Neural progenitor cell (in vitro differentiated cells): ENCODE results near the gene OR52E1. TPM values are rescaled to one million over a fixed set of nuclear protein-coding genes. Genes with fewer than 3 reads are reported as not detected.

Source experiments
- DNase-seq: peaks from one replicate; pipeline ENCODE4 v3.0.0-alpha.2; 2016; ENCODE audit warnings: low spot score
- H2AFZ ChIP-seq: fragments of 200-600 bp; sonication (generic); replicated peaks from 2 replicates; pipeline ENCODE4 v1.6.1; 2016; ENCODE audit warnings: antibody characterized with exemption
- H3F3A ChIP-seq: fragments of 200-600 bp; sonication (generic); 2 replicates; pipeline ENCODE4 v1.6.1; 2016; ENCODE audit warnings: antibody characterized with exemption, low read depth
- H3K27ac ChIP-seq: fragments of 200-600 bp; sonication (generic); 2 replicates; pipeline ENCODE4 v1.5.1; 2016; ENCODE audit warnings: mild to moderate bottlenecking
- H3K27me3 ChIP-seq: fragments of 200-600 bp; sonication (generic); 2 replicates; pipeline ENCODE4 v1.6.1; 2016; ENCODE audit warnings: mild to moderate bottlenecking, moderate library complexity
- H3K36me3 ChIP-seq: fragments of 200-600 bp; sonication (generic); 2 replicates; pipeline ENCODE4 v1.5.1; 2016
- H3K4me1 ChIP-seq: fragments of 200-600 bp; sonication (generic); 2 replicates; pipeline ENCODE4 v1.6.1; 2016; ENCODE audit warnings: mixed run types
- H3K4me2 ChIP-seq: fragments of 200-600 bp; sonication (generic); 2 replicates; pipeline ENCODE4 v1.6.1; 2016
- H3K4me3 ChIP-seq: fragments of 200-600 bp; sonication (generic); 2 replicates; pipeline ENCODE4 v1.5.1; 2016
- H3K79me2 ChIP-seq: fragments of 200-600 bp; sonication (generic); 2 replicates; pipeline ENCODE4 v1.6.1; 2016; ENCODE audit warnings: low read depth
- H3K9ac ChIP-seq: fragments of 200-600 bp; sonication (generic); 2 replicates; pipeline ENCODE4 v1.6.1; 2016
- H3K9me3 ChIP-seq: fragments of 200-600 bp; sonication (generic); 2 replicates; pipeline ENCODE4 v1.5.1; 2016; ENCODE audit warnings: low read depth
- H4K20me1 ChIP-seq: fragments of 200-600 bp; sonication (generic); 2 replicates; pipeline ENCODE4 v1.6.1; 2016; ENCODE audit warnings: low read depth
- H3K27ac Mint-ChIP-seq: 3 replicates; pipeline ENCODE4 v1.8.0; 2021; ENCODE audit warnings: mixed read lengths
- H3K27me3 Mint-ChIP-seq: 2 replicates; pipeline ENCODE4 v1.8.0; 2022; ENCODE audit warnings: low read depth, mild to moderate bottlenecking, inconsistent platforms, moderate library complexity, mixed read lengths; ENCODE audit not compliant: insufficient read depth
- H3K36me3 Mint-ChIP-seq: 3 replicates; pipeline ENCODE4 v1.8.0; 2021; ENCODE audit warnings: mixed read lengths
- H3K4me1 Mint-ChIP-seq: 3 replicates; pipeline ENCODE4 v1.8.0; 2021; ENCODE audit warnings: mixed read lengths
- H3K4me3 Mint-ChIP-seq: 3 replicates; pipeline ENCODE4 v1.8.0; 2021; ENCODE audit warnings: mild to moderate bottlenecking, moderate library complexity, mixed read lengths
- H3K9me3 Mint-ChIP-seq: 3 replicates; pipeline ENCODE4 v1.8.0; 2020; ENCODE audit warnings: mixed read lengths
- CTCF ChIP-seq: fragments of 200-600 bp; sonication (generic); IDR thresholded peaks from 2 replicates; pipeline ENCODE4 v1.5.1; 2017; ENCODE audit warnings: antibody characterized with exemption, mild to moderate bottlenecking
- EZH2 ChIP-seq: fragments of 200-600 bp; sonication (generic); IDR thresholded peaks from 2 replicates; pipeline ENCODE4 v1.6.1; 2017; ENCODE audit warnings: antibody characterized with exemption, mild to moderate bottlenecking, moderate library complexity
- EZH2phosphoT487 ChIP-seq: fragments of 200-600 bp; sonication (generic); IDR thresholded peaks from 2 replicates; pipeline ENCODE4 v1.6.1; 2017; ENCODE audit warnings: antibody characterized with exemption
- total RNA-seq: library from RNA; depleted of rRNA; stranded (reverse); fragments of >200 nt; gene quantifications from 2 replicates; pipeline ENCODE4 v1.2.3, GENCODE V29; 2015; ENCODE audit warnings: low replicate concordance

OR52E1 gene
- total RNA-seq, 1 donor from 2014 or later, result not detected

- Mint-ChIP-seq H3K27ac (no peak overlapping the region), H3K4me3 (no peak overlapping the region), H3K4me1 (no peaks in the 10 kb centered on the region), H3K36me3 (no peaks in the 10 kb centered on the region), H3K27me3 (no peaks in the 10 kb centered on the region), H3K9me3 (no peaks in the 10 kb centered on the region)
- no peaks in the 10 kb centered on the region for H4K20me1 ChIP-seq
- H3K27me3 ChIP-seq, result no peaks in the 10 kb centered on the region
- no peak overlapping the region for H3K4me3 ChIP-seq
- no peaks in the 10 kb centered on the region for H3K4me1 ChIP-seq
- no peak for DNase-seq
- TF ChIP-seq EZH2 (no peak), EZH2phosphoT487 (no peak), CTCF (no peak)
- H2AFZ ChIP-seq, result no peak overlapping the region
- no peaks in the 10 kb centered on the region for H3K79me2 ChIP-seq
- no peaks in the 10 kb centered on the region for H3K9me3 ChIP-seq
- no peaks in the 10 kb centered on the region for H3K36me3 ChIP-seq
- H3F3A ChIP-seq, result no peaks in the 10 kb centered on the region
- H3K4me2 ChIP-seq, result no peak overlapping the region
- no peak overlapping the region for H3K27ac ChIP-seq
- no peak overlapping the region for H3K9ac ChIP-seq
These were observed 26.6 kb downstream of the OR52E1 start for GRCh38 chr11:5096011-5096410.

- Mint-ChIP-seq H3K27me3 (peaks cover 2% of the 10 kb centered on the region), H3K27ac (no peak overlapping the region), H3K36me3 (no peaks in the 10 kb centered on the region), H3K4me1 (peaks cover 7% of the 10 kb centered on the region), H3K4me3 (no peak overlapping the region), H3K9me3 (no peaks in the 10 kb centered on the region)
- no peak for DNase-seq
- Histone ChIP-seq H3K9ac (no peak overlapping the region), H3K36me3 (no peaks in the 10 kb centered on the region), H4K20me1 (no peaks in the 10 kb centered on the region), H3K79me2 (no peaks in the 10 kb centered on the region), H2AFZ (no peak overlapping the region), H3K27me3 (no peaks in the 10 kb centered on the region), H3K4me1 (no peaks in the 10 kb centered on the region), H3K4me2 (no peak overlapping the region), H3F3A (no peaks in the 10 kb centered on the region), H3K4me3 (no peak overlapping the region), H3K27ac (no peak overlapping the region), H3K9me3 (no peaks in the 10 kb centered on the region)
- TF ChIP-seq CTCF (no peak), EZH2 (no peak), EZH2phosphoT487 (no peak)
These were observed 32.9 kb downstream of the OR52E1 start for GRCh38 chr11:5102246-5102645.

- Mint-ChIP-seq H3K27ac (no peak overlapping the region), H3K27me3 (peaks cover 2% of the 10 kb centered on the region), H3K4me3 (no peak overlapping the region), H3K36me3 (no peaks in the 10 kb centered on the region), H3K9me3 (no peaks in the 10 kb centered on the region), H3K4me1 (peaks cover 7% of the 10 kb centered on the region)
- Histone ChIP-seq H2AFZ (no peak overlapping the region), H3K79me2 (no peaks in the 10 kb centered on the region), H3K4me1 (no peaks in the 10 kb centered on the region), H3K36me3 (no peaks in the 10 kb centered on the region), H3K27ac (no peak overlapping the region), H3K9me3 (no peaks in the 10 kb centered on the region), H3K9ac (no peak overlapping the region), H3K4me3 (no peak overlapping the region), H3F3A (no peaks in the 10 kb centered on the region), H3K27me3 (no peaks in the 10 kb centered on the region), H4K20me1 (no peaks in the 10 kb centered on the region), H3K4me2 (no peak overlapping the region)
- no peak for DNase-seq
- TF ChIP-seq CTCF (no peak), EZH2 (no peak), EZH2phosphoT487 (no peak)
These were observed 33.7 kb downstream of the OR52E1 start for GRCh38 chr11:5103066-5103465.

- Histone ChIP-seq H4K20me1 (no peaks in the 10 kb centered on the region), H3K27me3 (no peaks in the 10 kb centered on the region), H3K27ac (no peak overlapping the region), H3K9me3 (no peaks in the 10 kb centered on the region), H3K4me3 (no peak overlapping the region), H2AFZ (no peak overlapping the region), H3K9ac (no peak overlapping the region), H3K4me1 (no peaks in the 10 kb centered on the region), H3F3A (no peaks in the 10 kb centered on the region), H3K79me2 (no peaks in the 10 kb centered on the region), H3K36me3 (no peaks in the 10 kb centered on the region), H3K4me2 (no peak overlapping the region)
- H3K27ac Mint-ChIP-seq, result no peak overlapping the region
- H3K36me3 Mint-ChIP-seq, result no peaks in the 10 kb centered on the region
- no peak overlapping the region for H3K4me3 Mint-ChIP-seq
- H3K9me3 Mint-ChIP-seq, result no peaks in the 10 kb centered on the region
- peaks cover 4% of the 10 kb centered on the region for H3K4me1 Mint-ChIP-seq
- peaks cover under 1% of the 10 kb centered on the region for H3K27me3 Mint-ChIP-seq
- no peak for DNase-seq
- no peak for TF ChIP-seq EZH2
- TF ChIP-seq CTCF, result no peak
These were observed 37.9 kb downstream of the OR52E1 start for GRCh38 chr11:5107285-5107684.
